Stimulated activated naive CD8-positive, alpha-beta T cell treated with anti-CD3 and anti-CD28 coated beads, Interleukin-15, Interleukin-2, amounts not matched to agents 100 U/mL and 50 U/mL, for 24 hours (primary cell): Measurements from ENCODE around the gene GRK2.
"Not testable (repeated sequence)": the region's sequence is repeated elsewhere in the genome, so short reads cannot be mapped to it uniquely, and the experiment has no call there.

Source experiments
- ATAC-seq: fragments of 150-1000 bp; cut with Tn5 transposase; one replicate; pipeline ENCODE4 v1.10.0; 2021
- DNase-seq: peaks from one replicate; pipeline ENCODE4 v3.0.0; 2021

The GRK2 gene

GRCh38 chr11:67253872-67254624 lies 12.2 kb upstream of the GRK2 start:
- ATAC-seq (peak; percentile 10), DNase-seq (no peak)

DNA sequence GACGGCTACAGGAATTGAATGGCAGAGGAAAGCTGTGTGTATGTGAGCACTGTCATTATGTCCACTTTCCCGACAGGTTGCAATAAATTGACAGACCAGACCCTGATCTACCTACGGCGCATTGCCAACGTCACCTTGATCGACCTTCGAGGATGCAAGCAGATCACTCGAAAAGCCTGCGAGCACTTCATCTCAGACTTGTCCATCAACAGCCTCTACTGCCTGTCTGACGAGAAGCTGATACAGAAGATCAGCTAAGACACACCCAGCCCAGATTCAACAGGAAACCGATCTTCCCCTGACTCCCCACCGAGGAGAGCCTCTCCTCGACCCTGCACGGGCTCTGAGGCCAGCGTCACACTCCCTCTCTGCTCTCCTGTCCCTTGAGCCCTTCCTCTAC lies 11.5 kb upstream of the GRK2 start:
- no peak for DNase-seq
- no peak for ATAC-seq

GRCh38 chr11:67255353-67255752 lies 10.9 kb upstream of the GRK2 start:
- no peak for ATAC-seq

GRCh38 chr11:67255864-67256263 lies 10.4 kb upstream of the GRK2 start:
- DNase-seq (no peak), ATAC-seq (no peak)

More at GRCh38 chr11:67255353-67255752, 10.9 kb upstream of the GRK2 start:
- DNase-seq: no peak

DNA sequence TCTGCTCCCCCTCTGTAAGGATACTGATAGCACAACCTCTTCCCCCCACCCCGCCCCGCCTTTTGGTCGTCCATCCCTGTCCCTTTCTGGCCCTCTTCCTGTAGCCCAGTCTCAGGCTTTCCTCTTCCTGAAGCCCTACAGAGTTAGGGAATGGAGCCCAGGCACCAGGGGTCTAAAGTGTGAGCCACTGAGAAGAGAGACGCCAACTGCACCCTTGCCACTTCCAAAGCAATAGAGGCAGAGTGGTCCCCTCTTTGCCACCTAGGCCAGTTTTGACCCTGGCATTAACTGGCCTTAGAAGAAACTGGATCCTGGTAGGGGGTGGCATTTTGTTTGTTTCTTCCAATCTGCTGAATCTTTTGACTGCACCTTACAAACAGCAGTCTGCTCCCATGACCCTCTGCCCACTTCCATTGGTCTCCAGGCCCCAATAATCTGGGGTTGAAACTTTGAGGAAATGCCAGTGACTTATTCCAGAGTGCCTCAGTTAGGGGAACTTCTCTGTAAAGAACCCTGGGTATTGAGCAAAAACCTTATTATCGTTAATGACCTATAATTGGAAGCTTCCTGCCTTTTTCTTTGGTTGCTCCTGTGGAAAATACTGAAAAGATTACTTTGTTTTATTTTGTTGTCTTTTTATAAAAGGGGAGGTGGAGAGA lies 9.7 kb upstream of the GRK2 start:
- DNase-seq: no peak
- ATAC-seq: no peak

GRCh38 chr11:67260406-67260805 lies 5.9 kb upstream of the GRK2 start:
- no peak for ATAC-seq
- DNase-seq: no peak

GRCh38 chr11:67260885-67261639 lies 5.2 kb upstream of the GRK2 start:
- peak; percentile 71 for DNase-seq
- ATAC-seq: not testable (repeated sequence)

GRCh38 chr11:67261640-67261945 lies 4.7 kb upstream of the GRK2 start:
- ATAC-seq (no peak), DNase-seq (no peak)

DNA sequence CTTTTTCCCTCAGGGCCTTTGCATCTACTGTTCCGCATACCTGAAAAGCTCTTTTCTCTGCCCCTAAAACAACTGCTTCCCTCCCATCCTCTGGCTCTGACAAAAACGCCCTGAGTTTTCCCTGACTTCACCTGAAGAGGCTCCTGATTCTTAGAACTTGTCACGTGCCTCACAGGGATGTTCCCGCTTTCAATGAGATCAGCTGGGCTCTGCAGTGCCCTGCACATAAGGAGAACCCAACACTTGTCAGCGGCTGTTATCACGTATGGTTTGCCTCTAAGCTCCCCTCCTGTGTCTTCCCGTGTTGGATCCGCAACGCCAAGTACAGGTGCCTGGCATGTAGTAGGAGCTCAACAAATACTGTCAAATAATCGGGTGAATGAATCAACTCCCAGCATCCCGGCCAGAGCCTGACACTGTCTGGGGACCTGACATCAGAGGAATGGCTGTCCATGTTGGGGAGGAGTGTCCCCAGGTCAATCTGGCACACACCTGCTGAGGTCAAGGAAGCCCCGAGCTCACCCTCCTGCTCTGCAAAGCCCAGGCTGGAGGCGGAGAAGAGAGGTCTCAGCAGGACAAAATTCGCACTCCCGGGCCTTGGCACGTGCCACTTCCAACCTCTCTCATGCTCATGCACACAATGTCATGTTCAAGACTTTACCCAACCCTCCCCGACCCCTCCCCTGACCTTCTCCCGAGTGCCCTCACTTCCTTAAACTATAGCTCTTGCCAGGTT lies 4.2 kb upstream of the GRK2 start:
- ATAC-seq: no peak
- DNase-seq: peak; percentile 15

- DNase-seq: peak; percentile 86
Measured at GRCh38 chr11:67262731-67263675, 3.3 kb upstream of the GRK2 start.

GRCh38 chr11:67264260-67264659 lies 2.0 kb upstream of the GRK2 start:
- no peak for ATAC-seq
- DNase-seq: no peak

More at GRCh38 chr11:67262731-67263675, 3.3 kb upstream of the GRK2 start:
- peak; percentile 56 for ATAC-seq

DNA sequence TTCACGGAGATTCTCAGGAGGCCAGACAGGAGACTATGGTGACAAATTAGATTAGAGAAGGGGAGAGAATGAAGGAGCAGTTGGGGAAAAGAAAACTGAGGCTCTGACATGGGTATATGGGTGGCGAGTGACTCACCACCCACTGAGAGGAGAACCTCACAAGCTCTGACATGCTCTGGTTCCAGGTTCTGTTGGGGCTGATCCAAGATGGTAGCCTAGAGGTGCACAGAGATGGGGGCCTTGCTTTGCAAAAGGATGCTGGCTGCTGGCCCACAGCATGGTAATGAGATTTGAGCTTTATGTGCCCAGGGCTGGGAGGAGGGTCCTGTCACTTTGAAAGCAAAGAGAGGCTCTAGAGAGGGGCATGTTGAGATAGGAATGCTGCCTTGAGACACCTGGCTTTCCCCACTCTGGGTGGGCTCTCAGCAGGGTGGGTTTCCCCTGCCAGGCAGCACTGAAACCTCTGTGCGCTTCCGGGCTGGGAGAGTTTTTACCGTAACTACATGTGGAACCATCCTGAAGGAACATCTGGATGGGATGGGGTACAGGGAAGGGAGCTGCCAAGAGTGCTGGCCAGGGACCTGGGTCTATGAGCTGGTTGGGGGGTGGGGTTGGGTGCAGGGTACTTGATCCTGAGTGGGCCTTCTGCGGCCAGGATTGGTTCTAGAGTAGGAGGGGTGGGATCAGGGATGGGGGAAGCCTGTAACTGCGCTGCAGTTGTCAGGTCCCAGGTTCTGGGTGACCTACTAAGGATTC lies 1.2 kb upstream of the GRK2 start:
- peak; percentile 39 for DNase-seq
- peak; percentile 17 for ATAC-seq

DNA sequence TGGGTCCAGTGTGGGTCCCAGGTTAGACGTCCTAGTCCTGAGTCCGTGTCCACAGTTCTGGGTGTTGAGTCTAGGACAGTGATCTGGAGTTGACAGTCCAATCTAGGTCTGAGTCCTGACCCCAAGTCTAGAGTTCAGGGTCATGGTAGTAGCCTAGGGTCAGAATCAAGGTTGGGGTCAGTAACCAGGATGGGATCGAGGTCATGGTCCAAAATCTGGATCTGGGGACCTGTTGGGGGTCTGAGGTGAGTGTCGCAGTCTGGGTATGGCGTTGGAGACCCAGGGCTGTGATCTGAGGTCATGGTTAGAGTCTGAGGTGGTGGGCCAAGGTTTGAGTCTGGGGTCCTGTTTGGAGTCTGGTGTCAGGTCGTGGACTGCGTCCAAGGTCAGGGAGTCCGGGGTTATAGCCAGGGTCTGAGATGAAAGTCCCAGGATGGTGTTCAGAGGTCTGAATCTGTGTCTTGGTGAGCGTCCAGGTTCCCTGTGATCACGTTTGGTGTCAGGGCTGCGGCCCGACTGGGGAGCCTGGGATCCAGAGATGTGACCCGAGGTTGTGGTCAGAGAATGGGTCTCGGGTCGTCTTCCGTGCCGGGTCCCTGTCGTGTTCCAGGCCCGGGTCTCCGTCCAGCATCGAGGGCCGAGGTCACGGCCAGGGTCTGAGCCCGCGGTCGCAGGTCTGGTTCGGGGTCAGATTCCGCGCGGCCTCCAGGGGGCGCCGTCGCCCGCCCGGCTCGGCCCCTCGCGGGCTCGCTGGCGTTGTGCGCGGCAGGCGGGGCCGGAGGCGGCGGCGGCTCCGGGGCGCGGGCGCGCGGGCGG lies 432 bp upstream of the GRK2 start:
- DNase-seq: peak; percentile 89
- ATAC-seq: peak; percentile 33

- no peak for DNase-seq
- no peak for ATAC-seq
Measured at GRCh38 chr11:67267188-67268080, 1.2 kb downstream of the GRK2 start.

DNA sequence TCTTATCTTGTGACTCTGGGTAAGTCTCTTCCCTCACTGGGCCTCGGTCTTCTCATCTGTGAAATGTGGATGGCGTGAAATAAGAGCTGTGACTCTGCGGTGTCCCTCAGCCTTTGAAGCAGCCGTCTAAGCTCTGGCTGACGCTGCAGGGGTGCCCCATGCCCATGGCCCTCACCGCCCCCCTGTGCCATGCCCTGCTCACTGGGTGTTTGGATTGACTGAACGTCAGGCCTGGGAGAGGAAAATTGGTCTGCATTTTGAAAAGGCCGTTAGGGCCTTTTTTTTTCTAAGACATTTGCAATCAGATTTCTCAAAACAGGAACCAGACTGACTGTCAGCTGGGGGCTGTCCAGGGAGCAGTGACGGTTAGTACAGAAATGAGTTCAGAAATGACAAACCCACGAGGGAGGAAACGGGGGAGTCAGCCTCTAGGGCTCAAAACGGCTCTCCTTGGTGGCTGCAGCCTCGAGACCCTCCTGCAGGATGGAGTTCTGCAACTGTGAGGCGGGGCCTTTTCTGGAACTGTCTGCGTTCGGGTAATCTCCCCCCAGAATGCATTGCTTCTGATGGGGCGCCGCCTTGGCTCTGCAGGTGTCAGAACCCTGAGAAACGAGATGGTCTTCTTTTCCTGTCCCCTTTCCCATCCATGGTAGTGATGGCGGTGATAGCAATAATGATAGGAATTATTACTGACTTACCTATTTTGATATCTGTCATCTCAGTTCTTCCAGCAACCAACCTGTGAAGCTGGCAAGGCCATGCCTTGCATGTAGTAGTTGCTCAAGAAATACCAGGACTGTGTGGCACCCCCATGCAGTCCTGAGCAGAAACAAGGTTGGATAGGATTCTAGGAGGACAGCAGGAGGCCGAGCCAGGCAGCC lies 2.0 kb downstream of the GRK2 start:
- DNase-seq (peak; percentile 76), ATAC-seq (peak; percentile 59)

DNA sequence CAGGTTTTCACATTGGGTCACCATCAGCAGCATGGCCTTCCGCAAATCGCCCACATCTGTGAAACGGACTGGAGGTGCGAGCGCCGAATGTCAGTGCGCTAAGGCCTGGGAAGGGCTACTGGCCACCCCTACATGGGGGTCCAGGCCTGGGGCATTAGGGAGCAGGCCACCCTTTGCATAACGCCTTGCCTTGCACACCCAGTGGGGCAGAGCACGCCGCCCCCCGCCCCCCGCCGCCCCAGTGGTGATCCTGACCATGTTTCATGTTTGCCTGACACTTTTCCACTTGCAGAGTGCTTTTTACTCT lies 2.6 kb downstream of the GRK2 start:
- ATAC-seq (no peak), DNase-seq (no peak)

DNA sequence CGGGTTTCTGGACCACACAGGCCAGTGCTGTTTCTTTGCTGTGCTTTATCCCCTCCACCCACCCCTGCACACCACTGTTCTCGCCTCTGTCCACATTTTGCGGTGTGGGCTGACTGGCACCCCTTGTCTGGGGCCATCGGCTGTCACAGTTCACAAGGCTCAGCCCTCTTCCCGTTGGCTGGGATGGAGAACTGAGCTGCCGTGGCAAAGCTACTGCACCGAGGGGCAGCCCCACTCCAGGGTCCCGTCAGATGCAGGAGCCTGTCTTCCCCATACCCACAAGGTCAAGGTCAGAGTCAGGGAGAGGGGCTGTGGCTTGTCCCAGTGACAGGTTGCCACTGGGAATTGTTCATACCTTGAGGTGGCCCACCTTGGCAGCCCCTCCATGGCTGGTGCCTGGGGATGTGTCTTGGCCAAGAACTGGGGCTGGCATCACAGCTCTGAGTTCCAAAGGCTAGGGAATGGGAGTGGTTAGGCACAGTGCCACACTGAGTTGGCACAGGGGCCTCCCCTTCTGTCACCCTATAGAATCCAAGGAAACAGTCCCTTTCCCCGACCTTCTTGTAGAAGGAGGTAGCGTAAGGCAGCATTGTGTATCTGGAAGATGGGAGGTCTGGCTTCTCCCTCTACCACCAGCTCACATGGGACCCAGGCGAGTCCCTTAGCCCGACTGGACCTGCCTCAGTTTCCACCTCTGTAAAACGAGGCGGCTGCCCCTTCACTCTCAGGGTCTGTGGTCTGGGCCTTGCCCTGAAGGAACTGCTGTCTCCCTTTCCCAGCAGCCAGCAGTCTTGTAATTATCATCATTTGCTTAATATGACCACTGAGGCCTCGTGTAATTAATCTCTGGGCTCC lies 3.4 kb downstream of the GRK2 start:
- DNase-seq: peak; percentile 56
- ATAC-seq: no peak
